ENCODE data around the gene ITGAX.

Gene ITGAX

GRCh38 chr16:31376705-31377104, 21.7 kb downstream of the ITGAX start:
- no peak for FAIRE-seq

- FAIRE-seq, result no peak
Measured at GRCh38 chr16:31377210-31377903, 22.4 kb downstream of the ITGAX start.

GRCh38 chr16:31380201-31380600, 25.2 kb downstream of the ITGAX start:
- no peak for FAIRE-seq

- no peak for FAIRE-seq
Measured at GRCh38 chr16:31382485-31383161, 27.6 kb downstream of the ITGAX start.

GRCh38 chr16:31385680-31386079, 30.7 kb downstream of the ITGAX start:
- no peak for FAIRE-seq

- FAIRE-seq, result no peak
Measured at GRCh38 chr16:31386157-31386984, 31.4 kb downstream of the ITGAX start.

- no peak for FAIRE-seq
Measured at GRCh38 chr16:31388535-31388934, 33.6 kb downstream of the ITGAX start.

- no peak for FAIRE-seq
Measured at GRCh38 chr16:31390504-31391041, 35.6 kb downstream of the ITGAX start.

- FAIRE-seq, result no peak
Measured at GRCh38 chr16:31393056-31393455, 38.1 kb downstream of the ITGAX start, which contains the start of gene ITGAD. Gene ITGAD (plus strand): TSS chr16:31393335. CDS start chr16:31393361, 26 bp downstream.

- no peak for FAIRE-seq
Measured at GRCh38 chr16:31395647-31396046, 40.7 kb downstream of the ITGAX start.

- FAIRE-seq, result no peak
Measured at GRCh38 chr16:31397096-31397660, 42.2 kb downstream of the ITGAX start.

GRCh38 chr16:31397701-31398100, 42.7 kb downstream of the ITGAX start:
- no peak for FAIRE-seq

- FAIRE-seq, result no peak
Measured at GRCh38 chr16:31400191-31400590, 45.2 kb downstream of the ITGAX start.

GRCh38 chr16:31401436-31401835, 46.5 kb downstream of the ITGAX start:
- no peak for FAIRE-seq

- no peak for FAIRE-seq
Measured at GRCh38 chr16:31402687-31403086, 47.7 kb downstream of the ITGAX start.

- no peak for FAIRE-seq
Measured at GRCh38 chr16:31403590-31404352, 48.8 kb downstream of the ITGAX start.

GRCh38 chr16:31404353-31405064, 49.5 kb downstream of the ITGAX start:
- FAIRE-seq, result peak; percentile 62

GRCh38 chr16:31407406-31407805, 52.4 kb downstream of the ITGAX start:
- FAIRE-seq, result no peak

GRCh38 chr16:31409433-31409832, 54.5 kb downstream of the ITGAX start:
- FAIRE-seq, result no peak

- FAIRE-seq, result no peak
Measured at GRCh38 chr16:31410082-31410481, 55.1 kb downstream of the ITGAX start.

GRCh38 chr16:31411024-31411844, 56.3 kb downstream of the ITGAX start:
- FAIRE-seq, result no peak

All from A204.1 (cell line).